Raji (cell line): Measurements from ENCODE around the gene STK32C.

Experiments
- POLR2A ChIP-seq: IDR thresholded peaks from 2 replicates; pipeline ENCODE4 v1.6.1; 2011; ENCODE audit warnings: low read depth, low read length, control low read depth; ENCODE audit not compliant: insufficient read depth

Gene STK32C

GRCh38 chr10:132204781-132205473, 102.8 kb downstream of the STK32C start:
- no peak for TF ChIP-seq POLR2A

GRCh38 chr10:132204078-132204780, 103.5 kb downstream of the STK32C start:
- TF ChIP-seq POLR2A, result no peak

- no peak for TF ChIP-seq POLR2A
Measured at GRCh38 chr10:132203256-132204077, 104.3 kb downstream of the STK32C start.

- TF ChIP-seq POLR2A, result no peak
Measured at GRCh38 chr10:132202070-132202970, 105.4 kb downstream of the STK32C start.

- no peak for TF ChIP-seq POLR2A
Measured at GRCh38 chr10:132201111-132201969, 106.4 kb downstream of the STK32C start.

- TF ChIP-seq POLR2A, result no peak
Measured at GRCh38 chr10:132200344-132201110, 107.2 kb downstream of the STK32C start.

- no peak for TF ChIP-seq POLR2A
Measured at GRCh38 chr10:132199854-132200311, 107.9 kb downstream of the STK32C start.

GRCh38 chr10:132199268-132199853, 108.4 kb downstream of the STK32C start:
- TF ChIP-seq POLR2A, result no peak

- TF ChIP-seq POLR2A, result no peak
Measured at GRCh38 chr10:132198381-132199181, 109.2 kb downstream of the STK32C start.

- TF ChIP-seq POLR2A, result no peak
Measured at GRCh38 chr10:132198068-132198370, 109.7 kb downstream of the STK32C start.

GRCh38 chr10:132197271-132198067, 110.3 kb downstream of the STK32C start:
- TF ChIP-seq POLR2A, result no peak
